AG08395 (cell line): ENCODE results near the gene STK36.

Source experiments
- DNase-seq: peaks from one replicate; pipeline ENCODE4 v3.0.0; 2012; ENCODE audit warnings: mixed read lengths, low spot score

STK36 gene

GRCh38 chr2:218746960-218747359 lies 75.1 kb downstream of the STK36 start:
- no peak for DNase-seq

- no peak for DNase-seq
These were observed 77.0 kb downstream of the STK36 start for GRCh38 chr2:218748741-218749441.
